ENCODE results near the gene GHDC.

The GHDC gene

DNA sequence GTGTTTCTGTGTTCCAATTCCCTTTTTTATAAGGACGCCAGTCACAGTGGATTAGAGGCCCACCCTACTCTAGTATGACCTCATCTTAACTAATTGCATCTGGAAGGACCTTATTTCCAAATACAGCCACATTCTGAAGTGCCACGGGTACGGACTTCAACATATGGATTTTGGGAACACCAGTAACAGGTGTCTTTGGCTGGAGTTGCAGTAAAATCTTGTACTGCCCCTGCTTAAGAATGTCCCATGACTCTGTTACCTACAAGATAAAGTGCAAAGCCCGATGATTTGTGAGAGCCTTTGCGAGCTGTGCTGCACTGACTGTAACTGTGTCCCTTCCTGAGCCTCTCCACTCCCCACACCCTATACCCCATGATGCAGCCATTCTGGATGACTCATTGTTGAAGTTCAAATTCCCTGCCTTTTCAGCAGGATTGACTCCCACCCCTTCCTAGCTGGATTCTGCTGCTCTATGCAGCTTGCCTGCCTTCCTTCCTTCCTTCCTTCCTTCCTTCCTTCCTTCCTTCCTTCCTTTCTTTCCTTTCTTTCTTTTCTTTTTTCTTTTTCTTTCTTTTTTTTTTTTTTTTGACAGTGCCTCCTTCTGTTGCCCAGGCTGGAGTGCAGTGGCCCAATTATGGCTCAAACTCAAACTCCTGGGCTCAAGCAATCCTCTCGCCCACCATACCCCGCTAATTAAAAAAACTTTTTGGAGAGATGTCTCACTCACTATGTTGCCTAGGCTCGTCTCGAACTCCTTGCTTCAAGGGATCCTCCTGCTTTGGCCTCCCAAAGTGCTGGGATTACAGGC lies 11.2 kb downstream of the GHDC start:
- FAIRE-seq: no peak

DNA sequence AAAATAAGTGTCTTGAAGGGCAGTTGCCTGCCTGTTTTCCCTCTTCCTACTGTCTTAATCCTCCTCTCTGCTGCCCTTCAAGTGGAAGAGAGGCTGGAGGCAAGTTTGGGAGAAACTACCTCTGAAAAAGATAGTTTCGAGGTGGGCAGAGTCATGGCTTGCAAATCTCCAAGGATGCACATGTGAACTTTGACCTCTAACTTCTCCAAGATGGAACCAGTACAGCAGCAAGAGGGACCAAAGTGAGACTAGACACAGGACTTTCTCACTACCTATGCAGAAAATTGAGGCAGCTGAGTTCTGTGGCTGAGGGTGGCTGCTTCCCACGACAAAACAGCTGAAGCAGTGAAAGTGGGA lies 12.5 kb downstream of the GHDC start:
- FAIRE-seq: no peak

DNA sequence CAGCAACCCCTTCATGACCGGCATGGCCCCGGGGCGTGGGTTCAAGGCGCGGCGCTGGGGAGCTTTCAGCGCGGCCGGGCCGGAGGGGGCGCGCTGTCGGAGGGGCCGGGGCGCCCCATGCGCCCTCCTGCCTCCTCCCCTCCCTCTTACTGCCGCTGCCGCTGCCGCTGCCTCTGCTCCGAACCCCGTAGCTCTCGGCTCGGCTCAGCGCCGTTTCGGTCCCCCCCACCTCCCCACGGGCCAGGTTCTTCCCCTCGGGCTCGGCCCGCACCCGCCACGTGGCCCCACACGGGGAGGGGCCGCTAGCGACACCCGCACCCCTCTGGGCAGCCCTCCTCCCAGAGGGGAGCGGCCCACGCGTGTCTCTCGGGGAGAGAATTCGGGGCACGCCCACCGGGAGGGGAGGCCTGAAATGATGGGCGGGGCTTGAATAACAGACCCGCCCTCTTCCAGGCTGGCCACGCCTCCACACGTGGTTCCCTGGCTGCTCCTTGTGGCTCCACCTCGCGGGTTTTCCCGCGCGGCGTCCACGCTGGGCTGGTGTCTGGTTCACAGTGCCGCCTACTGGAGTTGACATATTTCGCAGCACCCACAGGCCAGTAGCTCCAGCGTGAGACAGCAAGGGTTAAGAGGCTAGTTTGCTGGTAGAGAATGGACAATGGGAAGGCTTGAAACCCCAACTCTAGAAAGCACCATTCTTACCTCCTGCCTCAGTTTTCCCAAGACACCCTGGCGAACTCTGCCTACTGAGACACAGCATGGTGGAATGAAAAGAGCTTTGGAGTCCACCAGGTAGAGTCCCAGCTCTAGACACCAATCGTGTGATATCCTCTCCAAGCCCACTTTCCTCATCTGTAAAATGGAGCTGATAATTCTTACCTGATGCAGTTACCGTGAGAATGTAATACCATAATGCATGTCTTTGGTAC lies 13.1 kb downstream of the GHDC start, which contains the start of gene KCNH4:
Gene KCNH4, minus strand, starts transcription at position 221 of the 929 bp plus-strand sequence. Its CDS starts 197 bp downstream, at position 24.
- no peak for FAIRE-seq

DNA sequence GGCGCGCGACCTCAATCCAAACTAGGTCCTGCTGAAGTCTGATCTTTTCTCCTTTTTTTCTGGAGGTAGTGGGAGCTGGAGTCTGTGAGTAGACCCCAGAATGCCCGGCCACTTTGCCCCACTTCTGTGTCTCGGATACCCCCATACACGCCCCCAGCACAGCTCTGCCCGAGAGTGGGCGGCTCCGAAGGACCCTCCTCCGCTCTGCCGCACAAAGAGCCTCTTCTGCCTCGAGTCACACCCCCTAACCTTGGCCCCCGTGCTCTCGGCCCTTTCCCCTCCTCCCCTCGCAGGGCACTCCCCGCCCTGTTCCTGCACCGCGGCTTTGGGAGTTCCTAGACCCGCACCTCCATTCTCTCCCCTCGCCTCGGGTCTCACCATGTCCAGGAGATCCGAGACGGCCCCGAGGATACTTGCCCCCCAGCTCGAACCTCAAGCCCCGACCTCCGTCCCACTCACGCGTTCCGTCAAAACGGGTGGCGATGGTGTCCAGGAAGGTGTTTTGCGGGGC lies 13.8 kb downstream of the GHDC start:
- no peak for FAIRE-seq

DNA sequence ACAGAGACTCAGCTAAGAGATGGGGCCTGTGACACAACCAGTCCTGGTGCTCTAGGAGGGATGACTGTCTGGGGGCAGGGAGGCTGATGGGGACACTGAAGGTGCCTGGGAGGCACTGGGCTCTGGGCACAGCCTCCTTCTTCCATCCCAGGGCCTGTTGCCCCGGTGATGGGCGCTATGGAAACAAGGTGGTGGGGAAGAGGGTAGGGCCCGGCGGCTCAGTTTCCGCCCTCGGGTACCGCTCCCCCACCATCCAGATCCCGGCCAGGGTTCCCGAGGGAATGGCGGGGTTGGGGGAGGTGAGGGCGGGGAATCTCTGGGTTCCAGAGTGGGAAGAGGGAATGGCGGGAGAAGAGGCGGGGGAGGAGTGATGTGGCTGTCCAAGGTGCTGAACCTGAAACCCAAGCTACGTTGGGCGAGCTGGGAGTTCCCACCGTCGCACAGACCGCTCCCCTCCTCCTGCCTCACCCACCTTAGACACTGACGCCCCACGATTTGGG lies 14.3 kb downstream of the GHDC start:
- no peak for FAIRE-seq

DNA sequence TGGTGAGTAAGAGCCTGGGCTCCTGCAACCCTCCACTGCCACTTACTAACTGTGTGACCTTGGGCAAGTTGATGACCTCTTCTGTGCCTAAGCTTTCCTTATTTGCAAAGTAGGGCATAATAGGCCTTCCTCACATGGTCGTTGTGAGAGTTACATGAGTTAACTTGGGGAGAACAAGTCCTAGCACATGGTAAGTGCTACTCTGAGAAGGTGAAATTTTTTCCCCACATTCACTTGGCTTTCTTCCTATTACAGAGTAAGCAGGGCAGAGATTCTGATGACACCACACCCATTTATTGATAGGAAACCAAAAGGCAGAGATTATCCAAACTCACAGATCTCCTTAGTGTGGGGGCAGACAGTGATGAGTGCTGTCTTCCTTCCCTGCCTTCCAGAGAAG lies 15.0 kb downstream of the GHDC start:
- no peak for FAIRE-seq

DNA sequence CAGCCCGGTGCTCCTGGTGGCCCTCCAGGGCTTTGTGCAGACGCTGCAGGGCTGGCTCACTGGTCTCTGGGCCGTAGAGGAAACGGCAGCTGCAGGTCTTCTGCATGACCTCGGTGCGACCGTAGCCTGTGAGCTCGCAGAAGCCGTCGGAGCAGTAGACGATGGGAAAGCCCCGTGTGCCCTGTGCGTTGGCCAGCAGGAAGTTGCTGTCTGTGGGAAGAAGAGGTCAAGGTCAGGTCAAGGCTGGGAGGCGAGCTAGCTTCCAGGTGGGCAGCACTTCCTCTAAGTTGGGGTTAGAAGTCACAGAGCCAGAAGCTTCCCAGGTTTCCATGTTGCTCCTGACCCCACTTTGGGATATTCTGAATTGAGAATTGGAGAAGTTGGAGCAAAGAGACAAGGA lies 15.5 kb downstream of the GHDC start:
- no peak for FAIRE-seq

DNA sequence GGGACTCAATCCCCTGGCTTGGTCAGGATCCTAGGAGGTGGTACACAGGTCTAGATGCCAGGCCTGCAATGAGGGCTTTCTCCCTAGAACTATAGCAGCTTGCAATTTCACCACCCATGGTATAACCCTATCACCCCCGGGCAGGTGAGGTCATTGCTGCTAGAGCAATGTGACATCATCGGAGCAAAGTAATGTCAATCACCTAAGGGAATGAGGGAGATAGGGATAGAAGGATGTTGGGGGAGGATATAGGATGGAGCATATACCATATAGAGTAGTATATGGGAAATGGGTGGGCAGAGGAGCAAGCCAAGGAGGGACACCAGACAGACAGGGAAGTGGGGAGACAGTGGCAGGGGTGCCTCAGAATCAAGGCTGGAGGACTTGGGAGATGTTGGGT lies 16.6 kb downstream of the GHDC start:
- no peak for FAIRE-seq

DNA sequence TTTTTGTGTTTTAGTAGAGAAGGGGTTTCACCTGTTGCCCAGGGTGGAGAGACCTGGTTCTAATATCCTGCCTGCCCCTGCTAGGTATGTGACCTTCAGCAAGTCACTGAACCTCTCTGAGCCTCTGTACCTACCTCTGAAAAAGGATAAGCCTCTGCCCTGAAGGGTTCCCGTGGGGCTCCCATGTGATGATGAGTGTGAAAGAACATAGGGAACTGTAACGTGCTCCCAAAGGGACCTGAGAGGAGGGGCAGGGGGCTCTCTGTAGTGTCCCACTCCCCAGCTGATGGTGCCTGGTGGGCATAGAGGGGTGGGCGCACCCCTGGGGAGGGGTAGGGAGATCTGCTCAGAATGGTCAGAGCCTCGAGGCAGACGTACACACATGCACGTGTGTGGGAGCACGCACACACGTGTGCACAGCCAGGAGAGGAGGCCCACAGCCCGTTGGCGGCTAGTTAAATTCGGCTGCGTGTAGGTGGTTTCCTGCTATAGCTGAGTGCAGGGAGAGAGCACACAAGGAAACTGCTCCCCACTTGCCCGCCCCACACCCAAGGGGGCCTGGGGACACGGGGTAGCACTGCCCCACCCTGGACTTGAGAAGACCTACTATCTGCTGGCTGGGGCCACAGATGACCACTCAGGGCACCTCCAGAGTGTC lies 20.0 kb downstream of the GHDC start:
- FAIRE-seq: no peak

DNA sequence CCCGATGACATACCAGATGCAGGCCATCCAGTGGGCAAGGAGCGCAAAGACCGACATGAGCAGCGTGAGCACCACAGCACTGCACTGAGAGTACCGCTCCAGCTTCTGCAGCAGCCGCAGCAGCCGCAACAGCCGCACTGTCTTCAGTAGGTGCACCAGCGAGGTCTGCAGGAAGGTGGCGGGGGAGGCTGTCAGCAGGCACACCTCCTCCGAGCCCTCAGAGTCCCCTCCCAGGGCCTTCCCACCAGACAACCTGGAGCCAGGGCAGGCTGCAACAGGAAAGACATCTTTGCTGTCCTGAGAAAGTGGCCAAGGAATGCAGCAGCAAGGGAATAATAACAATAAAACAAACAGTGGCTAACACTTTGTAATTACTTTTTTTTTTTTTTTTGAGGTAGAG lies 22.5 kb downstream of the GHDC start:
- no peak for FAIRE-seq

DNA sequence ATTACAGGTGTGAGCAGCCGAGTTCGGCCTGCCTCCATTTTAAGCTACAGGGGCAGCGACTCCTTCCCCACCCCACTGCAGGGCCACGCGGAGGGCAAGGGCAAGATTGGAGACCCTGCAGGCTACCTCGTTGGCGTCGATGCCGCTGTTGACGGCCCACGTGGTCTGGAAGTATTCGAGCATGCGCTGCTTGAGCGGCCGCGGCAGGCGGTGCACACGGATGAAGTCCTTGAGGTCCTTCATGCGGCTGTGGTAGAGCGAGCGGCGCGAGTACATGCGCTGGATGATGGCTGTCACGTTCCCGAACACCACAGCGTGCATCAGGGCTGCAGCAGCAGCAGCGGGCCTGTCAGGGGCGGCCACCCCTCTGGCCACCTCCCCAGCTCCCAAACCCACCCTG lies 24.9 kb downstream of the GHDC start:
- no peak for FAIRE-seq

DNA sequence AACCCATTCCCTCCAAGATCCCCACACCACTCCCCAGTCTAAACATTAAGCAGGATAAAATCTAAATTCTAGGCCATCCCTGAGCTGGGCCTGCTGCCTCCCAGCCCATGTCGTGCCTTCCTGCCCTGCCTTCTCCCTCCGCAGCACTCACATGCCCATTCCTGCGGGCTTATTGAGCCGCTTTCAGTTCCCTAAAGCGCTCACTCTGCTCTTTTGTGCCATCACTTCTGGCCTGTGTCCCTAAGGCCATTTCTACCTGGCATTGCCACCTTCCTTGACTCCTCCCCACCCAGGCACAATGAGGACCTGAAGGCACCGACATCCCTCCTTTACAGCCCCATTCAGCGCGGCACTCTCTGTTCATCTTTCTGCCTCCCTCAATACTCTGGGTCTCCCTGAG lies 26.5 kb downstream of the GHDC start:
- FAIRE-seq: no peak

DNA sequence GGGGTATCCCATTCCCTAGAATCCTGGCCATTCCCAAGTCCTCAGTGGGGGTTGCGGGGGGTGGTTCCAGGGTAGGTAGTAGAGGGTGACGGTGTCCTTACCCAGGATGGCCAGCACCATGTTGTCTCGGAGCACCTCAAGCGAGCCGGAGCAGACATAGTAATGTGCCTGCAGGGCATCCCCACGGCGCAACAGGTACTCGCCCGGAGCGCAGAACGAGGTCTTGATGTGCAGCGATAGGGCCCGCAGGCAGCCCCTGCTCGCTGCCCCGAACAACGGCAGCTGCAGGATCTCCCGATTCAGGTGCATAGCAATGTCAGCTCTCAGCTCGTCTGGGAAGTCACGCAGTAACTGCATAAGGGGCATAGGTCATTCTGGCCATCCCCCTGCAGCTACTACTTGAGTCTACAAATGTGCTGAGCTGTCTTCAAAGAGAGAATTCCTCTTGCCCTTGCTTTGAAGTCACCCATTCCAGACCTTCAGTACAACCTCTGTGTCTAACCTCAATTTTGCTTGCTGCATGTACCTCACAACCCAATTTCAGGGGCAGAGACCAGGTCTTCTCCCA lies 28.0 kb downstream of the GHDC start:
- no peak for FAIRE-seq

DNA sequence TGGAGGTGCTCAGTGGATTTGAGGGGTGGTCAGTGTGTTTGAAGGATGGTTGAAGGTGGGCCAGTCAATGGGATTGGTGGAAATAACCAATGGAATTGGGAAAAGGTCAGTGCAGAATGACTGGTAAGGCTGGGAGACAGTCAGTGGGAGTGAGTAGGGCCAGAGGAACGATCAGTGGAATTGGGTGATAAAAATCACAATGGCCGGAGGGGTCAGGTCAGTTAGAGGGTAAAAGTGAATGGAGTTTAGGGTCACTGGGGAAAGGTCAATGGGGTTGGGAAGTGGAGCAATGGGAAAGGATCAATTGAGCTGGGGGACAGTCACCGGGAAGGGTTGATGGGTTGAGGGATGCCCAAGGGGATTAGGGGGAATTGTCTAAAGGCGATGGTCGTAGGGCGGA lies 28.5 kb downstream of the GHDC start:
- no peak for FAIRE-seq

DNA sequence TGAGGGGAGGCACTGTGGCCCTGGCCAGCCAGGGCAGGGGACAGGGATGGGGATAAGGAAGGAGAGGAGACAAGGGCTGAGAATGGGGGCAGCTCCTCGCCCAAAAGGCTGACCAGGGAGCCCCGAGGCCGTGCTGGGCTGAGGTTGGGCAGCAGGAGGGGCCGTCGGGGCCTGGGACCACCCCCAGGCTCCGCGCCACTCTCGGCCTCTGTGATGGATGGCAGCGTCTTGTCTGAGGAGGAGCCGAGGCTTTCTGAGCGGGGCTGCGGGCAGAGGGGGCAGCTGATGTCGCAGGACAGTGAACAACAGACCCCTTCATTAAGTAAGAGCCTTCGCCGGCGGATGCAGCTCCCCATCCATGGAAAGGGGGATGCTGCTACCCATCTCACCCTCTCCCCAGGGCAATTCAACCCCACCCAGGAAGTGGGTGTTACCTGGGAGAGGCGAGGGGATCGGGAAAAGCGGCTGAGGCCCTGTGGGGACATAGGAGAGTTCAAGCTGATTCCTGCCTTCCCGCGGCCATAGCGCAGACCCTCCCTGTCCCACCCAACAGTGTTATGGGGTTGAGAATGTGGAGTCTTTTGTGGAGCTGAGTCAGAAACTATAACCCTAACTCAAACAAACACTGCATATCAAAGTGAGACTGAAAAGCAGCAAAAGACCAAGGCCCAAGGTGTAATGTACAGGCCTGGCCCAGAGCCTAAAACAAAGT lies 30.4 kb downstream of the GHDC start:
- no peak for FAIRE-seq

DNA sequence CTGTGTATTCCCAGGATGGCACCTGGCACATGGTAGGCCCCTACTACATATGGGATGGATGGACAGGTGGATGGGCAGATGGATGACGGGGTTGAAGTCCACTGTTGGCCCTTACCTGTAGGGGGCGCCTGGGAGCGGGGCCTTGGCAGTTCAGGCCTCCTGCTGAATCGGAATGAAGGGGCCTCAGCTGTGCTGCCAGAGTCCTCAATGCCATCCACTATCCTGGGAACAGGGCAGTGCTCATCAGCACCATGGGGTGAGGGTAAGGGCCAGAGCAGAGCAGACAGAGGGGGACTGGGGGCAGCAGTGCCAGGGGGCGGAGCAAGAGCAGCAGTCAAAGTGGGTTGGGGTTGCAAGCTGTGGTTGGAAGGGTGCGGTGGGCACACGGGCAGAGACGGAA lies 31.2 kb downstream of the GHDC start:
- no peak for FAIRE-seq

DNA sequence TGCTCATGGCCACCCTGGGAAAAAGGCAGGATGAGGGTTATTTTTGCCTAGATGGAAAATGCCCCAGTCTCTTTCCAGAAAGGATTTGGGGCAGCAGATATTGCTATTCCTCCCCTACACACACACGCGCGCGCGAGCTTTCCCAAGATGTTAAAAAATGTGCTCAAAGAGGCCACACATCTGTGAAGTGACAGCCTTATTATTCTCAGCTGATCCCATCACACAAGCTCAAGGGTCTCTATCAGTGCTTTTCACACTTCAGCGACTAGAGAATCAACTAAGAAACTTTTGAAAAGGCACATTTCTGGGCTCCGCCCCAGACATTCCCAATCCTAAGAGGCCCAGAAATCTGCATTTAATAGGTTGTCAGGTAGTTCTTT lies 33.8 kb downstream of the GHDC start:
- no peak for FAIRE-seq

DNA sequence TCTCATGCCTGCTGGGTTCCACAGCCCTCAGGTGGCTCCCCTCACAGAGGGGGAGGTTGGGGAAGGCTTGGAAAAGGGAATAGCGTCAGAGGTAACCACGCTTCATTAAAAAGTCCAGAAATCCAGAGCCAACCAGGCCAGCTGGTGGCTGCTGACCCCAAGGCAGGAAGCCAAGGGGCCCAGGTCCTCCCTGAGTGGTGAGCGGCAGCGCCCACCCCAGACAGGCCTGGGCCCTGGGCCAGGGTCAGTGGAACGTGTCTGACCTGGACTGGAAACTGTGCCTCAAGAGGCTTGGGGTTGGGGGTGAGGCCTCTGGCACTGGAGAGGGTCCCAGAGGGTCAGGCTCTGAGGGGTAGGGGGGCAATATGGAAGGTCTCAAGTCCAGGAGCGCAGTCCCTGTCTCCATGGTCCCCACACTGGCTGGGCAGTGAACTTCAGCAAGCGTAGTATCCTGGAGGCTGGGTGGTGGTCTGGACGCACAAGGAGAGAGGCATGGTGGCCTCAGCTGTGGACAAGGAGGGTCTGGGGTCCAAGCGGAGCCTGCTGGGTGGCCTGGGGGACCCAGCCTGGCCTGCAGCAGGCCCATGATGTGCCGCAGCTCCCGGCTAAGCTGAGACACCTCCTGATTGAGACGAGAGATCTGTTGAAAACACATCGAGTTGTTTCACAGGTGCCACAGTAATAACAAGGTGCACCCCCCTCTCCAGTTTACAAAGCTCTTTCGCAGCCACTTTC lies 34.3 kb downstream of the GHDC start:
- no peak for FAIRE-seq

DNA sequence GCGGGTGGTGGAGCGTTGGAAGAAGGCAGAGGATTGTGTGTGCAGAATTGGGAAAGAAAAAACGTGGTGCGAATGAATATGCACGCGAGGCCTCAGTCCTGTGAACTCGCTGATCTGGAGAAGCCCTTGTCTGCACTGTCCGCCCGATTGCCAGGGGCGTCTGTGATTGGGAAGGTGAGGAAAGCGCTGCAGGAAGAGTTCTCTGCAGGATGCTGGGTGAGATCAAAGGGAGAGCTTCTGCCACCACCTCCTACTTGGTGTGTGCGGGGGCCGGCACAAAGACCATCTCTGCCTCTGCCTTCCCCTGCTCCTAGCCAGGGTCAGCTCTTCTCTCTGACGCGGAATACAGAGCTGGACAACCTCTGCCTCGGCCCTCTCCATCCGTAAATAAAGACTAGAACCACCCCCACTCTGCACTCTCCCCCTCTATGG lies 38.7 kb downstream of the GHDC start:
- FAIRE-seq: no peak

DNA sequence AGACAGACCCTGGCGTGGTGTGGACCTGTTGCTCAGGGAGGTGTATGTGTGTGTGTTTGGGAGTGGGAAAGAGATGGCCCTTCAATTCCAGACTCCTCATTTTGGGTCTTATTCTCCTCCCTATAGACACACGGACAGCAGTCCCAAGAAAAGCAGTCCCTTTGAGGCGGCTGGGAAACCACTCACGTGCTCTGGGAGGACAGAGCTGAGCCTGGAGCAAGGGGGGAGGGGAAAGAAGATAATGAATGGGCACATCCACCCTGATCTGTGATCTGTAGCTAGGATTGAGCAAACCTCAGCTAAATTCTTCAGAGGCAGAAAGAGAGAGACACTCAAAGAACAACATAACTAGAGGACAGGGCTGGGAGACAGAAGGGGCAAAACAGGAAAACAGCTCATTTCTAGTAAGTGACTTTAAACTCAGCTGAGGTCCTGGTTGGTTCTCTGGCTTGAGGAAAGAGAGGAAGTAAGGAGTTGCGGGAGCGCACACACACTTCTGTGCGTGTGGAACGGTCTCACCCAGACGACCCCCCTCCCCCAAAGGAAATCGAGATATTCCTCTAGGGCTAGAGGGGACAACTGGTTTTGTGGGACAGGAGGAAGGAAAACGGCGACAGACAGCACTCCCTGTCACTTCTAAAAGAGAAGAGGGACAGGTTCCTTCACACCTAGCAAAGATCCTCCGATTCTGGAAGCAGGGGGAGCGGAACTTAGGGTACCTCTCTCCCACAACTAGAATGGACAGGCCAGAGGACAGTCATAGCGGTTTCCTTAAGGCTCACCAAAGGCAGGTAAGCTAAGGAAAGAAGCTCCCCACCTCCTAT lies 40.2 kb downstream of the GHDC start:
- no peak for FAIRE-seq

Data from colon (tissue), 2 donors.